HG03060 (cell line): ENCODE measurements around the gene PCYT1B.

ENCODE experiments used
- ATAC-seq: cut with Tn5 transposase; IDR thresholded peaks from one replicate; pipeline ENCODE4 v1.9.1; 2021; ENCODE audit warnings: low read depth, moderate number of reproducible peaks; ENCODE audit not compliant: unreplicated experiment

The PCYT1B gene

GRCh38 chrX:24536551-24536950, 110.6 kb downstream of the PCYT1B start:
- no peak for ATAC-seq

- ATAC-seq: no peak
Observed at GRCh38 chrX:24528605-24529004, 118.5 kb downstream of the PCYT1B start.

GRCh38 chrX:24526616-24527015, 120.5 kb downstream of the PCYT1B start:
- no peak for ATAC-seq

- ATAC-seq: no peak
Observed at GRCh38 chrX:24525455-24525854, 121.7 kb downstream of the PCYT1B start.

- ATAC-seq: no peak
Observed at GRCh38 chrX:24520472-24520871, 126.7 kb downstream of the PCYT1B start.

GRCh38 chrX:24515447-24515846, 131.7 kb downstream of the PCYT1B start:
- ATAC-seq: no peak

GRCh38 chrX:24513416-24513815, 133.7 kb downstream of the PCYT1B start:
- ATAC-seq: peak; percentile 69

- ATAC-seq: no peak
Observed at GRCh38 chrX:24508375-24508774, 138.8 kb downstream of the PCYT1B start.
